Keratinocyte (primary cell): Measurements from ENCODE around the gene NR1H4. TPM values are rescaled to one million over a fixed set of nuclear protein-coding genes. Genes with fewer than 3 reads are reported as not detected.

Experiments used
- DNase-seq: peaks from one replicate; pipeline ENCODE4 v3.0.0-alpha.2; 2011; ENCODE audit warnings: low read depth, missing footprints, low spot score
- FAIRE-seq: peaks from 2 replicates; lab custom pipeline; 2011; peaks lifted over from hg19 to GRCh38; lab: Jason Lieb, UNC
- H2AFZ ChIP-seq: 2 replicates; pipeline ENCODE4 v1.6.0; 2012; ENCODE audit warnings: low read length, control low read depth, inconsistent platforms; ENCODE audit not compliant: control insufficient read depth
- H3K27ac ChIP-seq: 2 replicates; pipeline ENCODE4 v1.5.1; 2011; ENCODE audit warnings: low read length; ENCODE audit not compliant: control insufficient read depth, insufficient read depth
- H3K27me3 ChIP-seq: 3 replicates; pipeline ENCODE4 v1.6.0; 2011; ENCODE audit warnings: low read length; ENCODE audit not compliant: control insufficient read depth, insufficient read depth; ENCODE audit errors: extremely low read depth
- H3K36me3 ChIP-seq, 2 experiments: 2 replicates in 1 of 2; 3 replicates in 1 of 2; pipeline ENCODE4 v1.5.1; 2011; ENCODE audit warnings: low read length in 2 of 2, mild to moderate bottlenecking in 1 of 2; ENCODE audit not compliant: control insufficient read depth in 2 of 2, insufficient read depth in 2 of 2; ENCODE audit errors: extremely low read depth in 1 of 2
- H3K4me1 ChIP-seq: 3 replicates; pipeline ENCODE4 v1.5.1; 2011; ENCODE audit warnings: low read length; ENCODE audit not compliant: control insufficient read depth, insufficient read depth; ENCODE audit errors: extremely low read depth
- H3K4me2 ChIP-seq: 3 replicates; pipeline ENCODE4 v1.6.0; 2011; ENCODE audit warnings: low read depth, low read length; ENCODE audit not compliant: control insufficient read depth, insufficient read depth; ENCODE audit errors: extremely low read depth
- H3K4me3 ChIP-seq, 3 experiments: fragments of 200-600 bp in 1 of 3; sonication (generic) in 1 of 3; 2 replicates in 2 of 3; 3 replicates in 1 of 3; pipeline ENCODE4 v1.5.1; 2011 to 2016; ENCODE audit warnings: low read length in 3 of 3, mild to moderate bottlenecking in 3 of 3, control low read depth in 2 of 3, inconsistent platforms in 1 of 3, low read depth in 1 of 3, mixed read lengths in 1 of 3, mixed run types in 1 of 3, moderate library complexity in 1 of 3; ENCODE audit not compliant: control insufficient read depth in 2 of 3, insufficient read depth in 2 of 3; ENCODE audit errors: extremely low read depth in 1 of 3
- H3K79me2 ChIP-seq: 2 replicates; pipeline ENCODE4 v1.6.0; 2012; ENCODE audit warnings: low read length; ENCODE audit not compliant: control insufficient read depth, insufficient read depth
- H3K9ac ChIP-seq: 3 replicates; pipeline ENCODE4 v1.6.0; 2011; ENCODE audit warnings: low read length; ENCODE audit not compliant: control insufficient read depth, insufficient read depth; ENCODE audit errors: extremely low read depth
- H3K9me1 ChIP-seq: 3 replicates; pipeline ENCODE4 v1.6.0; 2011; ENCODE audit warnings: low read length; ENCODE audit not compliant: control insufficient read depth, insufficient read depth; ENCODE audit errors: extremely low read depth
- H3K9me3 ChIP-seq: 2 replicates; pipeline ENCODE4 v1.5.1; 2012; ENCODE audit warnings: low read depth, low read length; ENCODE audit not compliant: control insufficient read depth
- H4K20me1 ChIP-seq: 3 replicates; pipeline ENCODE4 v1.6.0; 2011; ENCODE audit warnings: low read length; ENCODE audit not compliant: control insufficient read depth, insufficient read depth; ENCODE audit errors: extremely low read depth
- CTCF ChIP-seq, 3 experiments: IDR thresholded peaks in 1 of 3; conservative IDR thresholded peaks in 1 of 3; optimal IDR thresholded peaks in 1 of 3; 2 replicates in 2 of 3; 3 replicates in 1 of 3; pipeline versions ENCODE3 to v1.5.1; 2011; ENCODE audit warnings: low read length in 3 of 3, mild to moderate bottlenecking in 3 of 3, moderate library complexity in 2 of 3, control low read depth in 1 of 3, inconsistent platforms in 1 of 3; ENCODE audit not compliant: insufficient read depth in 2 of 3; ENCODE audit errors: extremely low read depth in 1 of 3
- EZH2 ChIP-seq: IDR thresholded peaks from one replicate; pipeline ENCODE4 v1.6.1; 2012; ENCODE audit warnings: inconsistent platforms, mild to moderate bottlenecking, low read length, moderate library complexity
- dilution Hi-C: fragments of 300-500 bp; cut with MboI; formaldehyde crosslinking; loops from one replicate; pipeline ENCODE4 v1.7.0; 2020; ENCODE audit warnings: low sequenced_read_pairs; ENCODE audit not compliant: extremely low pct_ligation_motif_present
- polyA plus RNA-seq, 5 experiments: library from polyadenylated mRNA; depleted of rRNA in 3 of 5; stranded (reverse) in 3 of 5; stranded (forward) in 1 of 5; unstranded in 1 of 5; fragments of >200 nt; gene quantifications; 1 replicate in 1 of 5; 2 replicates in 3 of 5; 3 replicates in 1 of 5; pipeline versions ENCODE4 v1.2.1 to v1.2.3, GENCODE V29; 2011 to 2012; ENCODE audit warnings: missing spikeins in 2 of 5, low read depth in 1 of 5, low replicate concordance in 1 of 5

NR1H4 gene
- polyA plus RNA-seq, 1 donor (not counting 4 experiments of a cell fraction or from before 2014, with no cell fraction given) = not detected

GRCh38 chr12:100539202-100539601 is 65.5 kb downstream of the NR1H4 start:
- Histone ChIP-seq H3K9me1 (no peaks in the 10 kb centered on the region), H3K27ac (no peak overlapping the region), H3K4me1 (no peaks in the 10 kb centered on the region), H4K20me1 (no peaks in the 10 kb centered on the region), H3K79me2 (no peaks in the 10 kb centered on the region), H3K9me3 (no peaks in the 10 kb centered on the region), H2AFZ (no peak overlapping the region), H3K36me3 (no peaks in the 10 kb centered on the region), H3K4me3 (no peak overlapping the region), H3K4me2 (no peak overlapping the region), H3K27me3 (no peaks in the 10 kb centered on the region), H3K9ac (no peak overlapping the region)
- dilution Hi-C loops = no loop called here
- FAIRE-seq (peak; percentile 20), DNase-seq (no peak)
- no peak for TF ChIP-seq EZH2

GRCh38 chr12:100544165-100544564 is 70.5 kb downstream of the NR1H4 start:
- FAIRE-seq = no peak
- TF ChIP-seq CTCF (optimal IDR thresholded peaks at IDR 0.05 in 1 of 3, IDR thresholded peaks at IDR 0.05 in 1 of 3, conservative IDR thresholded peaks at IDR 0.05 in 1 of 3; ENCODE audit: extremely low read depth in 1 of 3, insufficient read depth in 2 of 3, low read length in 3 of 3) = no peak
- no peak for TF ChIP-seq EZH2
- Histone ChIP-seq H3K36me3 (no peaks in the 10 kb centered on the region), H2AFZ (no peak overlapping the region), H3K27ac (no peak overlapping the region), H4K20me1 (no peaks in the 10 kb centered on the region), H3K9me1 (no peaks in the 10 kb centered on the region), H3K27me3 (no peaks in the 10 kb centered on the region), H3K4me2 (no peak overlapping the region), H3K4me3 (no peak overlapping the region), H3K9me3 (no peaks in the 10 kb centered on the region), H3K79me2 (no peaks in the 10 kb centered on the region), H3K4me1 (no peaks in the 10 kb centered on the region), H3K9ac (no peak overlapping the region)
- dilution Hi-C loops = no loop called here
- no peak for DNase-seq

GRCh38 chr12:100545092-100545491 is 71.4 kb downstream of the NR1H4 start:
- H3K27ac ChIP-seq = no peak overlapping the region
- H3K4me2 ChIP-seq = no peak overlapping the region
- no peaks in the 10 kb centered on the region for H3K9me3 ChIP-seq
- dilution Hi-C loops = no loop called here
- H3K9me1 ChIP-seq = no peaks in the 10 kb centered on the region
- no peaks in the 10 kb centered on the region for H3K4me1 ChIP-seq
- no peak overlapping the region for H3K9ac ChIP-seq
- H4K20me1 ChIP-seq = no peaks in the 10 kb centered on the region
- H2AFZ ChIP-seq = no peak overlapping the region
- no peaks in the 10 kb centered on the region for H3K27me3 ChIP-seq
- no peak for TF ChIP-seq CTCF (optimal IDR thresholded peaks at IDR 0.05 in 1 of 3, IDR thresholded peaks at IDR 0.05 in 1 of 3, conservative IDR thresholded peaks at IDR 0.05 in 1 of 3; ENCODE audit: extremely low read depth in 1 of 3, insufficient read depth in 2 of 3, low read length in 3 of 3)
- TF ChIP-seq EZH2 = no peak
- FAIRE-seq = no peak
- no peaks in the 10 kb centered on the region for H3K36me3 ChIP-seq
- H3K79me2 ChIP-seq = no peaks in the 10 kb centered on the region
- H3K4me3 ChIP-seq = no peak overlapping the region
- no peak for DNase-seq
